ENCODE results near the gene STK39.

STK39 gene

DNA sequence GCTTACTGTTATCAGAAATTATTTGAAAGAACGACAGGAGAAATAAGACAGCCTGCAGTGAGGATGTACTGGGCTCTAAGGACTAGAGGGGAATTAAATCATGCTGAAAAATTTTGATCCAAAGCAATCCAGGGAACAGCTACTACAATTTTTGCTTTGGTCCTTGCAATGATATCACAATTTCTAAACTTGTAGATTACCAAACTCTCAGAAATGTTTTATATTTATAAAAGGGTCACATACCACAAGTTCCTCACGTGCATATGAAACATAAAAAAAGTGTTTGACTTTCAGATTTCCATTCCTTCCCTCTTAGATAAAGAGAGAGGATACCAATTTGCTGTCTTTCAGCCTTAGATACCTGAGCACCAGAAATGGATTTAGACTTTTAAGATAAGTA lies 261.2 kb downstream of the STK39 start:
- H3K27me3 ChIP-seq (ENCODE audit: control insufficient read depth, insufficient read depth, low read length) = no peaks in the 10 kb centered on the region
- no peak overlapping the region for H3K4me3 ChIP-seq (ENCODE audit: low read depth, low read length)
- TF ChIP-seq, protein P1, sequence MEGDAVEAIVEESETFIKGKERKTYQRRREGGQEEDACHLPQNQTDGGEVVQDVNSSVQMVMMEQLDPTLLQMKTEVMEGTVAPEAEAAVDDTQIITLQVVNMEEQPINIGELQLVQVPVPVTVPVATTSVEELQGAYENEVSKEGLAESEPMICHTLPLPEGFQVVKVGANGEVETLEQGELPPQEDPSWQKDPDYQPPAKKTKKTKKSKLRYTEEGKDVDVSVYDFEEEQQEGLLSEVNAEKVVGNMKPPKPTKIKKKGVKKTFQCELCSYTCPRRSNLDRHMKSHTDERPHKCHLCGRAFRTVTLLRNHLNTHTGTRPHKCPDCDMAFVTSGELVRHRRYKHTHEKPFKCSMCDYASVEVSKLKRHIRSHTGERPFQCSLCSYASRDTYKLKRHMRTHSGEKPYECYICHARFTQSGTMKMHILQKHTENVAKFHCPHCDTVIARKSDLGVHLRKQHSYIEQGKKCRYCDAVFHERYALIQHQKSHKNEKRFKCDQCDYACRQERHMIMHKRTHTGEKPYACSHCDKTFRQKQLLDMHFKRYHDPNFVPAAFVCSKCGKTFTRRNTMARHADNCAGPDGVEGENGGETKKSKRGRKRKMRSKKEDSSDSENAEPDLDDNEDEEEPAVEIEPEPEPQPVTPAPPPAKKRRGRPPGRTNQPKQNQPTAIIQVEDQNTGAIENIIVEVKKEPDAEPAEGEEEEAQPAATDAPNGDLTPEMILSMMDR (IDR thresholded peaks at IDR 0.05) = no peak
- no peak overlapping the region for H3K4me2 ChIP-seq (ENCODE audit: low read length)
- H2AFZ ChIP-seq = no peak overlapping the region
- H3K27ac ChIP-seq = no peak overlapping the region
- H3K9me3 ChIP-seq (ENCODE audit: control insufficient read depth, low read length) = no peaks in the 10 kb centered on the region
- H3K9ac ChIP-seq = no peak overlapping the region
- no peaks in the 10 kb centered on the region for H3K79me2 ChIP-seq
- H3K36me3 ChIP-seq (ENCODE audit: control insufficient read depth, insufficient read depth, low read length) = no peaks in the 10 kb centered on the region
- H3K4me1 ChIP-seq = no peaks in the 10 kb centered on the region

DNA sequence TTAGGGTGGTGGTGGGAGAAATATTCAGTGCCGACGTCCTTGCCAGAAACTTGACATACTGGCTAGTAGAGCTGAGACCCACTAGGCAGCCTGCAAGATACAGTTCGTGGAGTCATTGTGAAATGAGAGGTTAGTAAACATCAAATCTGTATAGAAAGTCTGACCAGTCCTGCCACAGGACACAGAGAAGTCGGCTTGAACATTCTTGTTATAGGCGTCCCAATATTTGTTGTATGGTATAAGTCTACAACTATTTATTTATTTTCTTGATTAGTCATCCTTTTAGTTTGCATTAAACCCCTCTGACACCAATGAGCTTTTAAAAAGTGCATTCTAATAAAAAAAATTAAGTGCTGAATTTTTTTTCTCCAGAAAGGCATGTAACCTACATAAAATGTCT lies 265.4 kb downstream of the STK39 start:
- H3K27me3 ChIP-seq (ENCODE audit: control insufficient read depth, insufficient read depth, low read length) = no peaks in the 10 kb centered on the region

DNA sequence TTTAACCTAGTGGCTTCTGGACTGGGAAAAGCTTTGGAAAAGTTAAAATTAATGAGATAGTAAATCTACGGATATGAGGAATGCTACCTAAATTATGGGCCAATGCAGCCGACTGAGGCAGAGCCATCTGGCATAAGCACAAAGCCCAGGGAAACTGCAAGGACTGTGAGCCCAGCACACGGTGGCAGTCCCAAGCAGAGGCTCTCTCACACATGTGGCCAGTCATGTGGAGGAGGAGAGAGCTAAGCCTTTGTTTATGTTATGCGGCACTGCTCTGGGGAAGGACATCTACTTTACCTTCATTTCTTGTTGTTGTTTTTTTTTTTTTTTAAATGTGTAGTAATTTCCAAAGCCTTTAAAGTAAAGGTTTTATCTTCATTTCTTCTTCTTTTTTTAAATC lies 267.0 kb downstream of the STK39 start:
- Histone ChIP-seq H3K9me3 (ENCODE audit: control insufficient read depth, low read length) (no peaks in the 10 kb centered on the region), H3K27ac (no peak overlapping the region), H3K27me3 (ENCODE audit: control insufficient read depth, insufficient read depth, low read length) (no peaks in the 10 kb centered on the region), H3K9ac (no peak overlapping the region), H3K36me3 (ENCODE audit: control insufficient read depth, insufficient read depth, low read length) (no peaks in the 10 kb centered on the region), H2AFZ (no peak overlapping the region), H3K4me2 (ENCODE audit: low read length) (no peak overlapping the region), H3K79me2 (no peaks in the 10 kb centered on the region), H3K4me1 (no peaks in the 10 kb centered on the region), H3K4me3 (ENCODE audit: low read depth, low read length) (no peak overlapping the region)
- TF ChIP-seq, protein P1 (IDR thresholded peaks at IDR 0.05) = no peak

More for the DNA sequence above, 265.4 kb downstream of the STK39 start:
- H3K9ac ChIP-seq = no peak overlapping the region
- no peak overlapping the region for H2AFZ ChIP-seq
- TF ChIP-seq, protein P1 (IDR thresholded peaks at IDR 0.05) = no peak
- H3K9me3 ChIP-seq (ENCODE audit: control insufficient read depth, low read length) = no peaks in the 10 kb centered on the region
- no peak overlapping the region for H3K27ac ChIP-seq
- H3K4me2 ChIP-seq (ENCODE audit: low read length) = no peak overlapping the region
- H3K36me3 ChIP-seq (ENCODE audit: control insufficient read depth, insufficient read depth, low read length) = no peaks in the 10 kb centered on the region
- no peak overlapping the region for H3K4me3 ChIP-seq (ENCODE audit: low read depth, low read length)
- no peaks in the 10 kb centered on the region for H3K4me1 ChIP-seq
- no peaks in the 10 kb centered on the region for H3K79me2 ChIP-seq

DNA sequence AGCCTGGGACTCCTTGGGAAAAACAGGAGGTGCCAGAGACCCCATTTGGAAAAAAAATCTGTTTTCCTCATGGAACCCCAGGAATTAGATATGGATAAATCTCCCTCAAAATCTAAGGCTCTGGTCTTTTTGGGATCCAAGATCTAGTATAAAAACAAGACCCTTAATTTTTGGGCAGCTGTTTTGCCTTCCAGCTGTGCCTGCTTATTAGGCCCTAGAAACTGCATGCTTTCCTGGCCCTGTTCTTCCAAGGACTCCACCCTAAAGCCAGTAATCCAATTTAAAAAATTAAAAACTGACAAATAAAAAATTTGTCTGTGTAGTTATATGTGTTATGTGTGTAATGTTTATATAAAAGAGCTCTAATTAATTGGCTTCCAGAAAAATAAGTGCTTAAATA lies 274.6 kb downstream of the STK39 start:
- Histone ChIP-seq H3K4me3 (ENCODE audit: low read depth, low read length) (no peak overlapping the region), H2AFZ (no peak overlapping the region), H3K9ac (no peak overlapping the region), H3K79me2 (no peaks in the 10 kb centered on the region), H3K4me2 (ENCODE audit: low read length) (no peak overlapping the region), H3K27ac (no peak overlapping the region), H3K27me3 (ENCODE audit: control insufficient read depth, insufficient read depth, low read length) (no peaks in the 10 kb centered on the region), H3K9me3 (ENCODE audit: control insufficient read depth, low read length) (no peaks in the 10 kb centered on the region), H3K4me1 (no peaks in the 10 kb centered on the region), H3K36me3 (ENCODE audit: control insufficient read depth, insufficient read depth, low read length) (no peaks in the 10 kb centered on the region)
- TF ChIP-seq, protein P1 (IDR thresholded peaks at IDR 0.05) = no peak

DNA sequence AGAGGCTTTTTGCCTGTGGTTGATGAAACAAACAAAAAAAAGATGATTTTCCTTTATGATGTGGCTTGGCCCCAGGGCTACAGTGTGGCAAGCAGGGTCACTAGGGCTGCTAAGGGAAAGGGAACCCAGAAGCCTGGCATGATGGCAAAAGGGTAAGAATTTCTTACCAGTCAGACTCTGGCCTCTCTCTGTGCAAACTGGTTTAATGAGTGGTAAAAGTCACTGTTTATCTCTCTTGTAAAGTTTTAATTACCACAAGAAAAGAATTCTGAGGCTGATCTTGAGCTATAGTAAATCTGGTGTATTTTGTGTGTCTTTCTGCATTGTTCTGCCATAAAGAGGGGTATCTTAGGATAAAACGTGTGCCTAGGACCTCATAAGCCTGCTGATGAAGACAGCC lies 275.4 kb downstream of the STK39 start:
- no peaks in the 10 kb centered on the region for H3K9me3 ChIP-seq (ENCODE audit: control insufficient read depth, low read length)
- no peak overlapping the region for H3K4me2 ChIP-seq (ENCODE audit: low read length)
- no peaks in the 10 kb centered on the region for H3K27me3 ChIP-seq (ENCODE audit: control insufficient read depth, insufficient read depth, low read length)
- TF ChIP-seq, protein P1 (IDR thresholded peaks at IDR 0.05) = no peak
- no peak overlapping the region for H2AFZ ChIP-seq
- no peak overlapping the region for H3K9ac ChIP-seq
- no peaks in the 10 kb centered on the region for H3K79me2 ChIP-seq
- no peak overlapping the region for H3K4me3 ChIP-seq (ENCODE audit: low read depth, low read length)
- no peaks in the 10 kb centered on the region for H3K36me3 ChIP-seq (ENCODE audit: control insufficient read depth, insufficient read depth, low read length)
- H3K27ac ChIP-seq = no peak overlapping the region
- no peaks in the 10 kb centered on the region for H3K4me1 ChIP-seq

All from parathyroid adenoma (tissue), 2 donors.